ENCODE data around the gene UTP20. TPM values are rescaled to one million over a fixed set of nuclear protein-coding genes. Genes with fewer than 3 reads are reported as not detected.

UTP20 gene
- total RNA-seq (ENCODE audit: low replicate concordance): 4.1 and 7.7 TPM in 2 replicates

DNA sequence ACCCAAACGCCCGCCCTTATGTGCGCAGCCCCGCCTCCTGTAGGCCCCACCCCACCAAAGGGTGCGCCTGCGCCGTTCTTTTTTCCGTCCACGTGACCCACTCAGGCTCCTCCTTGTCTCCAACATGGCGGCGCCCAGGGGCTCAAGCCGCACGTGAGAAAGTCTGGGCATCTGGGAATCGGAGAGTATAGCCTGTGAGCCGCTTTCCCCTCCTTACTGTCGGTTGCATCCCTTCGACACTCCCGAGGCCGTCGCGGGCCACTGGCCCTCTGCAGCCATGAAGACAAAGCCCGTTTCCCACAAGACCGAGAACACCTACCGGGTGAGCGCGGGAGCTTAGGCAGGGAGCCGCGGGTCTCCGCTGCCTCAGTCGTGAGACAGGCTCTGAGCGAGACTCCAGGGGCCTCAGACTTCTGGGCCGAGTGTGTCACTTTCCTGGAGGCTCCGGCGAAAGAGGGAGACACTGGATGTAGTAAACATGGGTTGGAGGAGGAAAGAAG, at the start of gene UTP20:
TSS of gene UTP20 (plus strand) at position 100 of the 500 bp plus-strand sequence. CDS start at position 278, 178 bp downstream.

DNA sequence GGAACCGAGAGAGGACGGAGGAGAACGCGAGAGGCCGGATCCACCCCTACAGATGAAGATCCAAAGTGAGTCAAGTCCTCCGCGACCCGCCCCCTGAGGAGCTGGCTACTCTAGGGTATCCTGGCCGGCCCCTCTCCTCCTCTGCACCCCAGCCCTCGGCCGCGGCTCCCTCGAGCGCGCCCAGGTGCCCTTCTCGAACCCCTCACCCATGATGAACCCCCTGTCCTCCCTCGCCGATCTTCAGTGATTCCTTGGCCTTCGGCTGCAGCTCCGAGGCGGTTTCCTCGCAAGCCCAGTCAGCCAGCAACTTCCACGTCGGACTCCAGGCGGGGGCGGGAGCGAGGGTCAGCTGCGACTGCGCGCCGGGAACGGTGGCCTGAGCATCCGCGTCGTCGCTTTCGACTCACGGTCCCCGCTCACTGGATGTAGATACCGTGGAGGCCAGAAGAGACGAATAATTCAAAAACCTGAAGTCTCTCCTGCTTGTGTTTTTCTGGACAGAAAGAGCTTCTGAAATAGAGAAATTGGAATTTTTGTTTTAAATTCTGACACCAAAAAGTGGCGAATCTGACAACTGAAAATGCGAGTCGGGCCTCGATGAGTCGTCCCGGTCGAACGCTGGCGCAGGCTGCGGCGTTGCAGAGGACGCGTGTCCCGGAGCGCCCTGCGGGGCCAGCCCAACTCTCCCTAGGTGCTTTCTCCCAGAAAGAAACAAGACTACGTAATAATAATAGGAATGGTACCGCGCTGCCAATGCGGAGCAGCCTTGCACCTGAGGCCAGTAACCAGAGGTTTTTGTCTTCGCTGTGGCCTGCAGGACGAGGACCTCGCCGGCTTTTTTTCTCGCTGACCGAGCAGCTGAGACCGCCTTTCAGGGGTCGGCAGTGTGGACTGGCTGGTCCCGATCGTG, 127.8 kb downstream of the UTP20 start, which contains the start of gene ARL1:
TSS of gene ARL1 (minus strand) at position 337 of the 910 bp plus-strand sequence. CDS start at position 210, 127 bp downstream.

Other genes starting within 250 kb of the UTP20 start
- not detected in 2 replicates for gene SLC5A8, start 69.9 kb upstream of the UTP20 start, total RNA-seq (ENCODE audit: low replicate concordance)
- 83.7 and 94.3 TPM in 2 replicates for gene ARL1, start 127.7 kb downstream of the UTP20 start, total RNA-seq (ENCODE audit: low replicate concordance)
- gene SPIC, start 195.2 kb downstream of the UTP20 start, total RNA-seq (ENCODE audit: low replicate concordance): not detected in 2 replicates